Trophoblast cell (in vitro differentiated cells and primary cell): ENCODE measurements around the gene THAP7.

Experiments used
- DNase-seq, 2 donors: peaks; one replicate each; pipeline ENCODE4 v3.0.0-alpha.2; 2016
- H2AFZ ChIP-seq: 2 replicates; pipeline ENCODE4 v1.6.1; 2013; ENCODE audit warnings: low read length, moderate library complexity, mild to moderate bottlenecking; ENCODE audit not compliant: insufficient read depth, poor library complexity
- H2AK5ac ChIP-seq: 2 replicates; pipeline ENCODE4 v1.6.1; 2013; ENCODE audit warnings: mild to moderate bottlenecking, low read length
- H2BK120ac ChIP-seq: 2 replicates; pipeline ENCODE4 v1.6.1; 2013; ENCODE audit warnings: low read length, mild to moderate bottlenecking, moderate library complexity; ENCODE audit not compliant: insufficient read depth, poor library complexity
- H2BK12ac ChIP-seq: 2 replicates; pipeline ENCODE4 v1.6.1; 2013; ENCODE audit warnings: mild to moderate bottlenecking, low read length, moderate library complexity
- H2BK5ac ChIP-seq: 2 replicates; pipeline ENCODE4 v1.6.1; 2013; ENCODE audit warnings: low read length, low read depth, moderate library complexity, mild to moderate bottlenecking; ENCODE audit not compliant: poor library complexity
- H3K14ac ChIP-seq: 2 replicates; pipeline ENCODE4 v1.6.1; 2013; ENCODE audit warnings: mild to moderate bottlenecking, low read length
- H3K18ac ChIP-seq: 2 replicates; pipeline ENCODE4 v1.6.1; 2013; ENCODE audit warnings: mild to moderate bottlenecking, low read length
- H3K23ac ChIP-seq: 2 replicates; pipeline ENCODE4 v1.6.1; 2013; ENCODE audit warnings: low read length
- H3K27ac ChIP-seq: 2 replicates; pipeline ENCODE4 v1.5.1; 2013; ENCODE audit warnings: low read depth, mild to moderate bottlenecking, inconsistent platforms, low read length, moderate library complexity
- H3K27me3 ChIP-seq: 2 replicates; pipeline ENCODE4 v1.6.1; 2013; ENCODE audit warnings: inconsistent platforms, mild to moderate bottlenecking, low read length, moderate library complexity; ENCODE audit not compliant: insufficient read depth
- H3K36me3 ChIP-seq, 2 experiments: 1 replicate in 1 of 2; 2 replicates in 1 of 2; pipeline ENCODE4 v1.6.1; 2013; ENCODE audit warnings: low read length in 2 of 2, mild to moderate bottlenecking in 2 of 2, moderate library complexity in 1 of 2; ENCODE audit not compliant: insufficient read depth in 2 of 2, control insufficient read depth in 1 of 2
- H3K4ac ChIP-seq: 2 replicates; pipeline ENCODE4 v1.6.1; 2013; ENCODE audit warnings: low read depth, mild to moderate bottlenecking, low read length, moderate library complexity
- H3K4me1 ChIP-seq, 2 experiments: 1 replicate in 1 of 2; 2 replicates in 1 of 2; pipeline ENCODE4 v1.6.1; 2013; ENCODE audit warnings: low read length in 2 of 2, mild to moderate bottlenecking in 2 of 2, moderate library complexity in 1 of 2; ENCODE audit not compliant: insufficient read depth in 2 of 2, control insufficient read depth in 1 of 2
- H3K4me2 ChIP-seq: 2 replicates; pipeline ENCODE4 v1.6.1; 2013; ENCODE audit warnings: inconsistent platforms, mild to moderate bottlenecking, low read length, moderate library complexity
- H3K4me3 ChIP-seq: 2 replicates; pipeline ENCODE4 v1.5.1; 2013; ENCODE audit warnings: mild to moderate bottlenecking, low read depth, low read length, inconsistent platforms
- H3K79me1 ChIP-seq: one replicate; pipeline ENCODE4 v1.6.1; 2013; ENCODE audit warnings: low read length
- H3K79me2 ChIP-seq: 2 replicates; pipeline ENCODE4 v1.6.1; 2013; ENCODE audit warnings: low read length, mild to moderate bottlenecking; ENCODE audit not compliant: control insufficient read depth, insufficient read depth, poor library complexity
- H3K9ac ChIP-seq: 2 replicates; pipeline ENCODE4 v1.6.1; 2013; ENCODE audit warnings: mild to moderate bottlenecking, low read length
- H3K9me3 ChIP-seq: 2 replicates; pipeline ENCODE4 v1.6.1; 2013; ENCODE audit warnings: low read depth, mild to moderate bottlenecking, control low read depth, inconsistent platforms, low read length; ENCODE audit not compliant: insufficient read depth
- H4K12ac ChIP-seq: 2 replicates; pipeline ENCODE4 v1.6.1; 2013; ENCODE audit warnings: low read depth, mild to moderate bottlenecking, low read length, moderate library complexity
- H4K8ac ChIP-seq: 2 replicates; pipeline ENCODE4 v1.6.1; 2013; ENCODE audit warnings: low read depth, mild to moderate bottlenecking, low read length, moderate library complexity
- H4K91ac ChIP-seq: one replicate; pipeline ENCODE4 v1.6.1; 2013; ENCODE audit warnings: low read depth, mild to moderate bottlenecking, low read length, moderate library complexity
- WGBS: extraction: QIAGEN DNeasy Blood & Tissue Kit; methylation state at CpG from one replicate; pipeline ENCODE4 v1.1.7; 2013; ENCODE audit warnings: missing lambda C conversion rate; ENCODE audit not compliant: insufficient read length, insufficient coverage; ENCODE audit errors: extremely low coverage; 5-methylcytosine and 5-hydroxymethylcytosine counted together

Gene THAP7

DNA sequence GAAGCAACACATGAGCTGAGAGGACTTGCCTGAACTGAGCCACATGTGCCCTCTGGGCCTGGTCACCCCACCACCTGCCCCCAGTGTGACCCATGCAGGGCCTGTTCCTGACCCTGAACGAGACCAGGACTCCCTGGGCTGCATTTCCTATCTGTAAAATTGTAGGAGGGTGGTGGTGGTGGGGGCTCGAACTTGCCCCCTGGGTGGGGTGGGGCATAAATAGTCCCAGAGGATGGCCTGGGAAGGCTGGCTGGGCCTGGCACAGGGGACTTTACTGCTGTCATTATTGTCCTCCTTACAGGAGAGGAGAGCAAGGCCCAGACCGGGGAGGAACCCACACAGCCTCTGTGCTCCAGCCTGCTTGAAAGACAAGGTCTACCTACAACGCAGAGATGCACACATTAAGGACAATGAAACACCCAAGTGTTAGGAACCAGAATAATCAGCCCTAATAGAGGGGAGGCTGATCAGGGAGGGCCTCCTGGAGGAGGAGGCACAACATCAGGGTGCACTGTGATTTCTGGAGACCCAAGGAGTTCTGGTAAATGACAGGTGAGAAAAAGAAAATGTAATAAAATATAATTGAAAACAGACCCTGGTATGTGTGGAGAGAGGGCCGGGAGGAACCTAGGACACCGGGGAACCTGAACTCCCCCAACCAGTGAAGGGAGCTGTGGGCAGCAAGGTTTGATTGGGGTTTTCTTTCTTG is 37.7 kb downstream of the THAP7 start:
- no peaks in the 10 kb centered on the region for H3K79me1 ChIP-seq
- H3K36me3 ChIP-seq, result no peaks in the 10 kb centered on the region
- no peak overlapping the region for H3K14ac ChIP-seq
- H3K9ac ChIP-seq, result no peak overlapping the region
- H2AK5ac ChIP-seq, result no peak overlapping the region
- H4K8ac ChIP-seq, result no peak overlapping the region
- peak overlapping the region; percentile 46 for H3K4me2 ChIP-seq
- no CpG with 5 or more reads among the region's 6 CpGs for WGBS
- H3K9me3 ChIP-seq, result peaks cover 2% of the 10 kb centered on the region
- no peak for DNase-seq
- no peaks in the 10 kb centered on the region for H3K79me2 ChIP-seq
- H2AFZ ChIP-seq, result no peak overlapping the region
- H4K12ac ChIP-seq, result no peak overlapping the region
- no peaks in the 10 kb centered on the region for H3K4me1 ChIP-seq
- no peak overlapping the region for H2BK12ac ChIP-seq
- no peak overlapping the region for H2BK5ac ChIP-seq
- no peak overlapping the region for H3K27ac ChIP-seq
- H4K91ac ChIP-seq, result no peak overlapping the region
- H3K23ac ChIP-seq, result no peak overlapping the region
- H3K4ac ChIP-seq, result no peak overlapping the region
- peaks cover 24% of the 10 kb centered on the region for H3K27me3 ChIP-seq
- no peak overlapping the region for H2BK120ac ChIP-seq
- H3K4me3 ChIP-seq, result no peak overlapping the region
- no peak overlapping the region for H3K18ac ChIP-seq

GRCh38 chr22:20963201-20964052 is 38.5 kb downstream of the THAP7 start:
- Histone ChIP-seq H3K9ac (no peak overlapping the region), H3K4me2 (no peak overlapping the region), H3K27ac (no peak overlapping the region), H3K4ac (no peak overlapping the region), H2AK5ac (no peak overlapping the region), H2AFZ (no peak overlapping the region), H2BK5ac (no peak overlapping the region), H3K79me2 (no peaks in the 10 kb centered on the region), H2BK12ac (no peak overlapping the region), H3K4me1 (no peaks in the 10 kb centered on the region), H3K14ac (no peak overlapping the region), H4K8ac (no peak overlapping the region), H4K91ac (no peak overlapping the region), H3K18ac (no peak overlapping the region), H3K27me3 (peaks cover 24% of the 10 kb centered on the region), H4K12ac (no peak overlapping the region), H3K4me3 (no peak overlapping the region), H3K23ac (no peak overlapping the region), H3K79me1 (no peaks in the 10 kb centered on the region), H2BK120ac (no peak overlapping the region), H3K36me3 (no peaks in the 10 kb centered on the region), H3K9me3 (no peaks in the 10 kb centered on the region)
- WGBS, result no CpG with 5 or more reads among the region's 7 CpGs
- no peak for DNase-seq

- no peak overlapping the region for H3K18ac ChIP-seq
These were observed 39.4 kb downstream of the THAP7 start for GRCh38 chr22:20962491-20962945.

DNA sequence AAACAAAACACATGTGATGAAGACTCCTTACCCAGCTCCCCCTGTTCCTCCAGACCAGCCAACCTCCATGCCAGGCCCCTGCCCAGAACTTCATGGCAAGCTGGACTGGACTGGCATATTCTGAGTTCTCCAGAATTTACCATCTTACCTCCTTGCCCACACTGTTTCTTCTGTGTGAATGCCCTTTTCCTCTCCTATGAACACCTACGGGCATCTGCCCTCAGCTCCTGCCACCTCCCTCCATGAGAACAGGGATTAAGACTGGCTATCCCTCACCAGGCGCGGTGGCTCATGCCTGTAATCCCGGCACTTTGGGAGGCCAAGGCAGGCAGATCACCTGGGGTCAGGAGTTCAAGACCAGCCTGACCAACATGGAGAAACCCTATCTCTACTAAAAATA is 41.3 kb downstream of the THAP7 start:
- Histone ChIP-seq H3K4me1 (peaks cover 10 to 18% of the 10 kb centered on the region in 2 experiments), H3K27me3 (peaks cover 19% of the 10 kb centered on the region), H2AK5ac (no peak overlapping the region), H3K14ac (no peak overlapping the region), H3K4me2 (no peak overlapping the region), H2BK120ac (no peak overlapping the region), H3K27ac (no peak overlapping the region), H3K9ac (no peak overlapping the region), H3K79me2 (peaks cover 4% of the 10 kb centered on the region), H4K8ac (no peak overlapping the region), H4K12ac (no peak overlapping the region), H3K79me1 (peaks cover 8% of the 10 kb centered on the region), H3K36me3 (no peaks in the 10 kb centered on the region), H4K91ac (no peak overlapping the region), H2AFZ (no peak overlapping the region), H3K18ac (no peak overlapping the region), H3K4ac (no peak overlapping the region), H2BK12ac (no peak overlapping the region), H3K4me3 (no peak overlapping the region), H3K9me3 (no peaks in the 10 kb centered on the region), H2BK5ac (no peak overlapping the region), H3K23ac (no peak overlapping the region)
- WGBS, result no CpG with 5 or more reads among the region's 4 CpGs
- DNase-seq, result no peak

More at GRCh38 chr22:20962491-20962945, 39.4 kb downstream of the THAP7 start:
- Histone ChIP-seq H3K9ac (no peak overlapping the region), H2BK12ac (no peak overlapping the region), H3K4ac (no peak overlapping the region), H3K79me2 (no peaks in the 10 kb centered on the region), H3K27ac (no peak overlapping the region), H3K27me3 (peaks cover 24% of the 10 kb centered on the region), H3K36me3 (no peaks in the 10 kb centered on the region), H3K4me3 (no peak overlapping the region), H3K14ac (no peak overlapping the region), H4K8ac (no peak overlapping the region), H4K91ac (no peak overlapping the region), H4K12ac (no peak overlapping the region), H3K23ac (no peak overlapping the region), H3K4me2 (no peak overlapping the region), H3K79me1 (no peaks in the 10 kb centered on the region), H2AFZ (no peak overlapping the region), H2AK5ac (no peak overlapping the region), H2BK5ac (no peak overlapping the region), H2BK120ac (no peak overlapping the region), H3K9me3 (no peaks in the 10 kb centered on the region), H3K4me1 (peaks cover 2 to 5% of the 10 kb centered on the region in 2 experiments)
- DNase-seq, result no peak
- no CpG with 5 or more reads among the region's 6 CpGs for WGBS
